WTC11 (cell line): ENCODE measurements around the gene ANGPTL2.

ENCODE experiments used
- TEAD1 ChIP-seq: sonication (generic); formaldehyde crosslinking; IDR thresholded peaks from 2 replicates; pipeline ENCODE4 v1.8.0; 2022; ENCODE audit warnings: mild to moderate bottlenecking, missing genetic modification reagents
- ZBTB21 ChIP-seq: sonication (generic); formaldehyde crosslinking; IDR thresholded peaks from 2 replicates; pipeline ENCODE4 v1.8.1; 2023; ENCODE audit warnings: mild to moderate bottlenecking, missing genetic modification reagents, borderline replicate concordance
- ZNF423 ChIP-seq: fragments of 250-450 bp; sonication (Bioruptor Pico); IDR thresholded peaks from 2 replicates; pipeline ENCODE4 v2.1.2; 2022; ENCODE audit warnings: mild to moderate bottlenecking, moderate library complexity
- TF ChIP-seq, protein P1 (sequence below): fragments of 200-600 bp; IDR thresholded peaks from 2 replicates; pipeline ENCODE4 v1.8.0; 2022; ENCODE audit warnings: antibody characterized with exemption
- TF ChIP-seq, protein P2 (sequence below): sonication (generic); formaldehyde crosslinking; IDR thresholded peaks from 2 replicates; pipeline ENCODE4 v1.8.1; 2023; ENCODE audit warnings: mild to moderate bottlenecking, missing genetic modification reagents
- TF ChIP-seq, protein P3 (sequence below): sonication (generic); formaldehyde crosslinking; conservative IDR thresholded peaks from 2 replicates; pipeline ENCODE4 v1.8.1; 2023; ENCODE audit warnings: mild to moderate bottlenecking, low read depth, missing genetic modification reagents, moderate library complexity

DNA sequence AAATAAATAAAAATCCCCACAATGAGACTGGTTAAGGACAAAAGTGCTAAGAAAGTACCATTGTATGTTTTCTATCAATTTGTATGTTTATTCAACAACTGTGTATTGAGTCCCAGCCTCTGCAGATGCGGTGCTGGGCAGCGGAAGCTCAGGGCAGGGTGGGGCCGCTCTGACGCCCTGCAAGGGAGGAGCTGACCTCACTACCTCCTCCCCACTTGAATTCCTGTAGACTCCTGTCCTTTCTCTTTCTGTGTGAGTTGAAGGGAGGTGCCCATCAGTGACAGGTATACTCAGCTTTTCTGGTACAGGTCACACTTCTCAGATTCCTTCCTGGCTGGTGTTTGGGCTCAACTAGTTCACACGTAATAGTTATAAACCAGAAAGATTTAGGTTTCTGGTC is 27.0 kb downstream of the ANGPTL2 start:
- no peak for TF ChIP-seq TEAD1 (CRISPR knock-in tag)
- TF ChIP-seq ZBTB21 (CRISPR knock-in tag) = no peak
- TF ChIP-seq, protein P1, sequence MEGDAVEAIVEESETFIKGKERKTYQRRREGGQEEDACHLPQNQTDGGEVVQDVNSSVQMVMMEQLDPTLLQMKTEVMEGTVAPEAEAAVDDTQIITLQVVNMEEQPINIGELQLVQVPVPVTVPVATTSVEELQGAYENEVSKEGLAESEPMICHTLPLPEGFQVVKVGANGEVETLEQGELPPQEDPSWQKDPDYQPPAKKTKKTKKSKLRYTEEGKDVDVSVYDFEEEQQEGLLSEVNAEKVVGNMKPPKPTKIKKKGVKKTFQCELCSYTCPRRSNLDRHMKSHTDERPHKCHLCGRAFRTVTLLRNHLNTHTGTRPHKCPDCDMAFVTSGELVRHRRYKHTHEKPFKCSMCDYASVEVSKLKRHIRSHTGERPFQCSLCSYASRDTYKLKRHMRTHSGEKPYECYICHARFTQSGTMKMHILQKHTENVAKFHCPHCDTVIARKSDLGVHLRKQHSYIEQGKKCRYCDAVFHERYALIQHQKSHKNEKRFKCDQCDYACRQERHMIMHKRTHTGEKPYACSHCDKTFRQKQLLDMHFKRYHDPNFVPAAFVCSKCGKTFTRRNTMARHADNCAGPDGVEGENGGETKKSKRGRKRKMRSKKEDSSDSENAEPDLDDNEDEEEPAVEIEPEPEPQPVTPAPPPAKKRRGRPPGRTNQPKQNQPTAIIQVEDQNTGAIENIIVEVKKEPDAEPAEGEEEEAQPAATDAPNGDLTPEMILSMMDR = no peak
- TF ChIP-seq, protein P2, sequence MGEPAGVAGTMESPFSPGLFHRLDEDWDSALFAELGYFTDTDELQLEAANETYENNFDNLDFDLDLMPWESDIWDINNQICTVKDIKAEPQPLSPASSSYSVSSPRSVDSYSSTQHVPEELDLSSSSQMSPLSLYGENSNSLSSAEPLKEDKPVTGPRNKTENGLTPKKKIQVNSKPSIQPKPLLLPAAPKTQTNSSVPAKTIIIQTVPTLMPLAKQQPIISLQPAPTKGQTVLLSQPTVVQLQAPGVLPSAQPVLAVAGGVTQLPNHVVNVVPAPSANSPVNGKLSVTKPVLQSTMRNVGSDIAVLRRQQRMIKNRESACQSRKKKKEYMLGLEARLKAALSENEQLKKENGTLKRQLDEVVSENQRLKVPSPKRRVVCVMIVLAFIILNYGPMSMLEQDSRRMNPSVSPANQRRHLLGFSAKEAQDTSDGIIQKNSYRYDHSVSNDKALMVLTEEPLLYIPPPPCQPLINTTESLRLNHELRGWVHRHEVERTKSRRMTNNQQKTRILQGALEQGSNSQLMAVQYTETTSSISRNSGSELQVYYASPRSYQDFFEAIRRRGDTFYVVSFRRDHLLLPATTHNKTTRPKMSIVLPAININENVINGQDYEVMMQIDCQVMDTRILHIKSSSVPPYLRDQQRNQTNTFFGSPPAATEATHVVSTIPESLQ (CRISPR knock-in tag) = no peak
- TF ChIP-seq, protein P3, sequence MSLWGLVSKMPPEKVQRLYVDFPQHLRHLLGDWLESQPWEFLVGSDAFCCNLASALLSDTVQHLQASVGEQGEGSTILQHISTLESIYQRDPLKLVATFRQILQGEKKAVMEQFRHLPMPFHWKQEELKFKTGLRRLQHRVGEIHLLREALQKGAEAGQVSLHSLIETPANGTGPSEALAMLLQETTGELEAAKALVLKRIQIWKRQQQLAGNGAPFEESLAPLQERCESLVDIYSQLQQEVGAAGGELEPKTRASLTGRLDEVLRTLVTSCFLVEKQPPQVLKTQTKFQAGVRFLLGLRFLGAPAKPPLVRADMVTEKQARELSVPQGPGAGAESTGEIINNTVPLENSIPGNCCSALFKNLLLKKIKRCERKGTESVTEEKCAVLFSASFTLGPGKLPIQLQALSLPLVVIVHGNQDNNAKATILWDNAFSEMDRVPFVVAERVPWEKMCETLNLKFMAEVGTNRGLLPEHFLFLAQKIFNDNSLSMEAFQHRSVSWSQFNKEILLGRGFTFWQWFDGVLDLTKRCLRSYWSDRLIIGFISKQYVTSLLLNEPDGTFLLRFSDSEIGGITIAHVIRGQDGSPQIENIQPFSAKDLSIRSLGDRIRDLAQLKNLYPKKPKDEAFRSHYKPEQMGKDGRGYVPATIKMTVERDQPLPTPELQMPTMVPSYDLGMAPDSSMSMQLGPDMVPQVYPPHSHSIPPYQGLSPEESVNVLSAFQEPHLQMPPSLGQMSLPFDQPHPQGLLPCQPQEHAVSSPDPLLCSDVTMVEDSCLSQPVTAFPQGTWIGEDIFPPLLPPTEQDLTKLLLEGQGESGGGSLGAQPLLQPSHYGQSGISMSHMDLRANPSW = no peak
- TF ChIP-seq ZNF423 (CRISPR knock-in tag) = no peak
